ENCODE measurements around the gene KRT7.

- TF ChIP-seq, protein P1, sequence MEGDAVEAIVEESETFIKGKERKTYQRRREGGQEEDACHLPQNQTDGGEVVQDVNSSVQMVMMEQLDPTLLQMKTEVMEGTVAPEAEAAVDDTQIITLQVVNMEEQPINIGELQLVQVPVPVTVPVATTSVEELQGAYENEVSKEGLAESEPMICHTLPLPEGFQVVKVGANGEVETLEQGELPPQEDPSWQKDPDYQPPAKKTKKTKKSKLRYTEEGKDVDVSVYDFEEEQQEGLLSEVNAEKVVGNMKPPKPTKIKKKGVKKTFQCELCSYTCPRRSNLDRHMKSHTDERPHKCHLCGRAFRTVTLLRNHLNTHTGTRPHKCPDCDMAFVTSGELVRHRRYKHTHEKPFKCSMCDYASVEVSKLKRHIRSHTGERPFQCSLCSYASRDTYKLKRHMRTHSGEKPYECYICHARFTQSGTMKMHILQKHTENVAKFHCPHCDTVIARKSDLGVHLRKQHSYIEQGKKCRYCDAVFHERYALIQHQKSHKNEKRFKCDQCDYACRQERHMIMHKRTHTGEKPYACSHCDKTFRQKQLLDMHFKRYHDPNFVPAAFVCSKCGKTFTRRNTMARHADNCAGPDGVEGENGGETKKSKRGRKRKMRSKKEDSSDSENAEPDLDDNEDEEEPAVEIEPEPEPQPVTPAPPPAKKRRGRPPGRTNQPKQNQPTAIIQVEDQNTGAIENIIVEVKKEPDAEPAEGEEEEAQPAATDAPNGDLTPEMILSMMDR (conservative IDR thresholded peaks at IDR 0.05) = no peak
- no peak for TF ChIP-seq EZH2 (IDR thresholded peaks at IDR 0.05; ENCODE audit: low read depth)
Measured at GRCh38 chr12:52285172-52285745, 52.2 kb downstream of the KRT7 start.
